Ectodermal cell (in vitro differentiated cells): ENCODE data around the gene KIAA0513.

Experiments
- H3K27ac ChIP-seq: 2 replicates; pipeline ENCODE4 v1.7.0; 2013; ENCODE audit warnings: mild to moderate bottlenecking, low read depth, low read length; ENCODE audit not compliant: insufficient read depth, poor library complexity, severe bottlenecking
- H3K27me3 ChIP-seq: 2 replicates; pipeline ENCODE4 v1.7.0; 2013; ENCODE audit warnings: mild to moderate bottlenecking, low read length; ENCODE audit not compliant: insufficient read depth, control insufficient read depth, poor library complexity, severe bottlenecking
- H3K36me3 ChIP-seq: one replicate; pipeline ENCODE4 v1.7.0; 2013; ENCODE audit warnings: low read length; ENCODE audit not compliant: control insufficient read depth, insufficient read depth
- H3K4me1 ChIP-seq: one replicate; pipeline ENCODE4 v1.7.0; 2013; ENCODE audit warnings: low read length; ENCODE audit not compliant: control insufficient read depth, insufficient read depth
- H3K4me3 ChIP-seq: 2 replicates; pipeline ENCODE4 v1.7.0; 2013; ENCODE audit warnings: low read depth, low read length, control low read depth; ENCODE audit not compliant: insufficient read depth
- H3K9me3 ChIP-seq: 2 replicates; pipeline ENCODE4 v1.7.0; 2013; ENCODE audit warnings: mild to moderate bottlenecking, low read length, moderate library complexity; ENCODE audit not compliant: control insufficient read depth
- WGBS, 2 experiments: methylation state at CpG; one replicate each; pipeline ENCODE4 v1.1.7; 2013; ENCODE audit warnings: missing lambda C conversion rate in 2 of 2; 5-methylcytosine and 5-hydroxymethylcytosine counted together

The KIAA0513 gene

DNA sequence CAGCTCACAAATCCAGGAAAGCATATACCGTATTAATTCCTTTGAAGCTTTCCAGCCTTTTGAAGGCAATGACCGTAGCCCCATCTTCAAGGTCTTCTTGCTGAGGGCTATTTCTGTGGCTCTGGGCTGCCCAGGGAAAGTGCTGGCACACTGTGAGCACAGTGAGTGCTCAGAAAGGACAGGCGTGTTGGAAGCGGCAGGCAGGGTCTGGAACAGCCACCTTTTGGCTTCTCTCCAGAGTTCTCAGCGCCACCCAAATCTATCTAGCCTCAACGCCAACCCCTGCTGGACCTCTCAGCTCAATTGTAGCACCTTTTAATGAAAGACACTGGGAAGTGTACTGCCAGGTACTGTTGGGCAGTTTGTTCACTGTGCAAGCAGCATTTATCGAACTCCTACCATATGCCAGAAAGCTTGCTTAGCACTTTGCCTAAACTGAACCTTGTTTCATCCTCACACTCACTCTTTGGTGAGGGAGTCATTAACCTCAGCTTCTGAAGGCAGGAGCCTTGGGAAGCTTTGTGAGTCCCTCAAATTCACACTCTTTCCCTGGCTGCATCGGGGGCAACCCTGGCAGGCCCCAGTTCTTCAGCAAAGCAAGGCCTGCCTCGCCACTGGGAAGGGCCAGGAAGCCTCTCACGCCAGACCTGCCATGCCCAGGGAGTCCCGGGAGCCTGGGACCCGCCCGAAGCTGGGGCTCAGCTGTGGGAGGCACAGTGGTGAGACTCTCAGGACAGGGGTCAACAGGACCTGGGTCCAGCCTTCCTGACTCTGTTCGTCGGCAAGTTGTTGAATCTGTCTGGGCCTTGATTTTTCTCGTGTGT lies 98.2 kb downstream of the KIAA0513 start:
- Histone ChIP-seq H3K9me3 (no peaks in the 10 kb centered on the region), H3K27ac (no peak overlapping the region), H3K4me3 (no peak overlapping the region), H3K36me3 (no peaks in the 10 kb centered on the region), H3K4me1 (peaks cover 11% of the 10 kb centered on the region), H3K27me3 (no peaks in the 10 kb centered on the region)
- 87 to 89% methylated on average over 16 of the region's 16 CpGs for WGBS, 2 experiments

DNA sequence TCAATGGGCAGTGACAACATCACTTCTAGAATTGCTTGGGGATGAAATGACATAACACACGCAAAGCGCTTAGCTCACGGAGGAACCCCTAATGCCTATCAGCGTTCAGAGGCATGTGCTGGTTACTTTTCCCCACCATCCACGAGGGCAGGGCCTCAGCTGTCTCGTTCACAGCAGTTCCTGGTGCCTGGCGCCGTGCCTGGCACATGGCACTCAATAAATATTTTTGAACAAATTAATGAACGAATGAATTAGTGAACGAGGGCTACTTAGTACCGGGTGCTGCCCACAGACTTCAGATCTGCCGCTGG lies 98.8 kb downstream of the KIAA0513 start:
- Histone ChIP-seq H3K9me3 (no peaks in the 10 kb centered on the region), H3K4me3 (no peak overlapping the region), H3K36me3 (no peaks in the 10 kb centered on the region), H3K4me1 (peaks cover 11% of the 10 kb centered on the region), H3K27me3 (no peaks in the 10 kb centered on the region), H3K27ac (no peak overlapping the region)
- 66 to 70% methylated on average over 12 of the region's 12 CpGs for WGBS, 2 experiments

- 7 to 12% methylated on average over 14 to 19 of the region's 20 CpGs for WGBS, 2 experiments
- no peaks in the 10 kb centered on the region for H3K9me3 ChIP-seq
- peaks cover 11% of the 10 kb centered on the region for H3K4me1 ChIP-seq
- H3K27me3 ChIP-seq: no peaks in the 10 kb centered on the region
- H3K4me3 ChIP-seq: no peak overlapping the region
- no peaks in the 10 kb centered on the region for H3K36me3 ChIP-seq
- H3K27ac ChIP-seq: no peak overlapping the region
Observed at GRCh38 chr16:85126705-85127378, 99.2 kb downstream of the KIAA0513 start.

DNA sequence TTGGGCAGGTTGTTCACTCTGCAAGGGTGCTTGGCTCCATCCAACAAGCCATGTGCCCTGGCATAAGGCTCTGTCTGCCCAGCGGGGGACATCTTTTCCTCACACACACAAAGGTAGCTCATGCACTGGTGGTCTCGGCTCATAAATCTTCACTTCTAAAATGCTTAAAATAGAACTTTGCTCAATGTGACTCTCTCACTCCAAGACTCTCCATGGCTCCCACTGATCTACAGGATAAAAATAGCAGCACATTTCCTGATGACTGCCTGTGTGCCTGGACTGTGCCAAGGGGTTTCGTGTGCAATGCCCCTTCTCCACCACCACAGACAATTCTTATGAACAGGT lies 99.8 kb downstream of the KIAA0513 start:
- 75 to 85% methylated on average over 3 of the region's 3 CpGs for WGBS, 2 experiments
- H3K36me3 ChIP-seq: no peaks in the 10 kb centered on the region
- H3K27me3 ChIP-seq: no peaks in the 10 kb centered on the region
- H3K9me3 ChIP-seq: no peaks in the 10 kb centered on the region
- H3K4me1 ChIP-seq: peaks cover 11% of the 10 kb centered on the region
- H3K27ac ChIP-seq: no peak overlapping the region
- no peak overlapping the region for H3K4me3 ChIP-seq

DNA sequence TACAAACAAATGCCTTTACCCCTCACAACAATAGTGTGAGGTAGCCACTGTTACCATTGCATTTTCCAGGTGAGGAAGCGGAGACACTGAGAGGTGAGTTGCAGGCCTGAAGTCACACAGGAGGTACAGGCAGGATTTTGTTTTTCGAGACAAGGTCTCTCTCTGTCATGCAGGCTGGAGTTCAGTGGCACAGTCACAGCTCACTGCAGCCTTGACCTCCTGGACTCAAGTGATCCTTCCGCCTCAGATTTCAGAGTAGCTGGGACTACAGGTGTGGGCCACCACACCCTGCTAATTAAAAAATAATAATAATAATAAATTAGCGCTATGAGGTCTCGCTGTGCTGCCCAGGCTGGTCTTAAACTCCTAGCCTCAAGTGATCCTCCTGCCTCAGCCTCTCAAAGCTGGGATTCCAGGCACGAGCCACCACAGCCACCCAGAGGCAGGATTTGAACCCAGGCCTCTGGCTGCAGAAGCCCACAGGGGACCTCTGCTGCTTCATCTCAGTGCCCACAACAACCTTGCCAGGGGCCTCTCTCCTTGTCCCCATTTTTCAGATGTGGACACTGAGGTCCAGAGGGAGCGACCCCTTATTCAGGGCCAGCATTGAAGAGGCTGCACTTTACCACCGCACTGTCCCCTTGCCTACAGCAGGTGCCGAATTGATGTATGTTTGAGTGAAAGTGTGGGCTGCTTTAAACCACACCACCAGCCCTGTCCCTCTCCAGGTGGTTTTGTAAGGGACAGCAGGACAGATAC lies 100.7 kb downstream of the KIAA0513 start:
- no peak overlapping the region for H3K4me3 ChIP-seq
- WGBS, 2 experiments: 92 to 94% methylated on average over 9 of the region's 9 CpGs

DNA sequence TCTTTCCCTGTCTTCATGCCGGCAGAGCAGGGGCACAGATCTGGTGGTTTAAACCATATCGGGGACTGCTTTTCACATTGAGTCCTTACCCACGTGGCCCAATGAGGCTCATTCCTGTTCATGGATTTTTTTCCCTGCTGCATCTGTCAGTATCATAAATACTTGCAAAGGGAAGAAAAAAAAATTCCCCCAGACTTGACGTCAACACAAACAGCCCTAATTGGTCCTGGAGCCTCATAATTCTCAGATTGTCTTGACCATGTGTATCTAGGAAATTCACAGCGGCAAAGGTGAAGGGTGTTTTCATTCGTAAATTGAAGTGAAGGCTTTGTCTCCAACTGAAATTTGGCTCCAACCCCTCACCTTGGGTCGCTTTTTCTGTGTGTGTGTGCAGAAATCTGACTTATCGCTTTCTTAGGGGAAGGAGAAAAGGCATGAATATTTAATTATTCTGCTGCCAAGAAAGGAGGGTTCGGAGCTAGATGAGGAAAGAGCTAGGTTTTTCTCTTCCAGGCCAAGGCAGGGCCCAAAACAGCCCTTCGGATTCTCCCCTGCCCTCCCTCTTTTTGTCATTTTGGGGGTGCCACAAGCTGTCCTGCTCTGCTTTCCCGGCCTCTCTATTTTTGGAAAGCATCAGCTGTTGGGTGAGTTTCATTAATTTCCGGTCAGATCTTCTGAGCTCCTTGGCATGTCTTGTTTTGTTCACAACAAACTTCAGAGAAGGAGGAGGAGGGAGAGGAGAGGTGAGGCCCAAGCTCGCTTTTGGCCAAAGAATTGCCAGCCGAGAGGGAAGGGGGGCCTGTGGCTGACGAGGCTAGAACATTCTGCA lies 102.5 kb downstream of the KIAA0513 start:
- no peaks in the 10 kb centered on the region for H3K36me3 ChIP-seq
- peaks cover 11% of the 10 kb centered on the region for H3K4me1 ChIP-seq
- H3K27ac ChIP-seq: no peak overlapping the region
- H3K9me3 ChIP-seq: no peaks in the 10 kb centered on the region
- WGBS, 2 experiments: 82 to 85% methylated on average over 15 of the region's 15 CpGs
- no peaks in the 10 kb centered on the region for H3K27me3 ChIP-seq
- H3K4me3 ChIP-seq: no peak overlapping the region

More for the DNA sequence above, 100.7 kb downstream of the KIAA0513 start:
- Histone ChIP-seq H3K27ac (no peak overlapping the region), H3K36me3 (no peaks in the 10 kb centered on the region), H3K4me1 (peaks cover 11% of the 10 kb centered on the region), H3K27me3 (no peaks in the 10 kb centered on the region), H3K9me3 (no peaks in the 10 kb centered on the region)

DNA sequence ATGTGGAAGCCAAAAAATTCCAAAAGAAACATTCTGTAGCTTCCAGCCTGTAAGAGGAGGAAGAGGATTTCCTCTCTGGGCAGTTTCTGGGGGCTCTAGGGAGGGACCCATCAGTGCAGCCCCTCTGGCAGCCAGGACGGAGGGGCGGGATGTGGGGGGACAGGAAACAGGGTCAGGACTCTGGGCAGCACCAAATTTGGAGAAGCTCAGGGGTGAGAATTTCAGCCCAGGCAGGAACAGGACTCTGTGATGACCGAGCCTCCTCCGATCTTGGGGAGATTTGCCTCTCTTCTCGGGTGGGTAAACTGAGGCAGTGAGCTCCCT lies 103.1 kb downstream of the KIAA0513 start:
- Histone ChIP-seq H3K9me3 (no peaks in the 10 kb centered on the region), H3K27ac (no peak overlapping the region), H3K4me3 (no peak overlapping the region), H3K4me1 (peaks cover 11% of the 10 kb centered on the region), H3K27me3 (no peaks in the 10 kb centered on the region), H3K36me3 (no peaks in the 10 kb centered on the region)
- WGBS, 2 experiments: 94% methylated on average over 5 of the region's 5 CpGs

- H3K4me1 ChIP-seq: no peaks in the 10 kb centered on the region
- 91 to 94% methylated on average over 19 of the region's 20 CpGs for WGBS, 2 experiments
- no peaks in the 10 kb centered on the region for H3K9me3 ChIP-seq
- no peaks in the 10 kb centered on the region for H3K36me3 ChIP-seq
- H3K27me3 ChIP-seq: no peaks in the 10 kb centered on the region
- H3K4me3 ChIP-seq: no peak overlapping the region
- no peak overlapping the region for H3K27ac ChIP-seq
Observed at GRCh38 chr16:85132456-85133289, 105.1 kb downstream of the KIAA0513 start.

DNA sequence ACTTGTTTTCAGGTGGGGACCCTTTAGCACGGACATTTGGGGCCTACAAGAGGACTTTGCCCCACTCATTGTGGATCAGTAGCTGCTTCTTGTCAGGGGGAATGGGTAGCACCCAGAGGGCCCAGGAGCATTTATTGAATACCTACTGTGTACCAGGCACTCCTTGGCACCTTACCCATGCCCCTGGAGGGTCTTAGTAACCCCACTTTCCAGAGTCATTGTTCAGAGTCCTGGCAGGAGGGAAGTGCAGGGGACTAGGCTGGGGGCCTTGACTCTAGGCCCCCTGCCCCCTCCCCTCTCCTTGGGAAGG lies 105.7 kb downstream of the KIAA0513 start:
- Histone ChIP-seq H3K4me3 (no peak overlapping the region), H3K27me3 (no peaks in the 10 kb centered on the region), H3K4me1 (no peaks in the 10 kb centered on the region), H3K27ac (no peak overlapping the region), H3K36me3 (no peaks in the 10 kb centered on the region), H3K9me3 (no peaks in the 10 kb centered on the region)
- WGBS, 2 experiments: 94 to 97% methylated on average over 1 of the region's 1 CpG
